HEK293T (cell line): Measurements from ENCODE around the gene NEUROD2.

Source experiments
- CTCF ChIA-PET: fragments of 350-600 bp; formaldehyde crosslinking; extraction: SDS; loops from one replicate; lab custom pipeline; 2021; ENCODE audit warnings: antibody characterized with exemption, inconsistent platforms; lab: Yijun Ruan, JAX
- POLR2A ChIA-PET: fragments of 350-600 bp; formaldehyde crosslinking; extraction: SDS; loops from one replicate; lab custom pipeline; 2020; ENCODE audit warnings: antibody characterized with exemption, inconsistent platforms; lab: Yijun Ruan, JAX
- DNase-seq: peaks from one replicate; pipeline ENCODE4 v3.0.0; 2012; ENCODE audit warnings: mixed read lengths; ENCODE audit errors: extremely low spot score
- ARNT ChIP-seq: fragments of 450-650 bp; IDR thresholded peaks from 2 replicates; pipeline ENCODE4 v1.6.1; 2017; ENCODE audit warnings: mild to moderate bottlenecking
- BHLHE40 ChIP-seq: fragments of 450-650 bp; IDR thresholded peaks from 2 replicates; pipeline ENCODE4 v1.6.1; 2016; ENCODE audit warnings: mild to moderate bottlenecking, moderate library complexity, borderline replicate concordance
- CTBP1 ChIP-seq: fragments of 450-650 bp; IDR thresholded peaks from 2 replicates; pipeline ENCODE4 v1.6.1; 2016; ENCODE audit warnings: borderline replicate concordance
- ELF4 ChIP-seq: fragments of 450-650 bp; IDR thresholded peaks from 2 replicates; pipeline ENCODE4 v1.6.1; 2017; ENCODE audit warnings: antibody characterized with exemption
- FOXA1 ChIP-seq: fragments of 450-650 bp; IDR thresholded peaks from 2 replicates; pipeline ENCODE4 v1.6.1; 2016; ENCODE audit warnings: mild to moderate bottlenecking
- FOXK2 ChIP-seq: fragments of 450-650 bp; IDR thresholded peaks from 2 replicates; pipeline ENCODE4 v1.6.1; 2016; ENCODE audit warnings: mild to moderate bottlenecking
- FOXM1 ChIP-seq: fragments of 450-650 bp; IDR thresholded peaks from 2 replicates; pipeline ENCODE4 v1.6.1; 2017; ENCODE audit warnings: mild to moderate bottlenecking, borderline replicate concordance
- HDGF ChIP-seq: fragments of 450-650 bp; IDR thresholded peaks from 2 replicates; pipeline ENCODE4 v1.6.1; 2017; ENCODE audit warnings: antibody characterized with exemption, borderline replicate concordance
- L3MBTL2 ChIP-seq: fragments of 450-650 bp; conservative IDR thresholded peaks from 2 replicates; pipeline ENCODE4 v1.6.1; 2016; ENCODE audit warnings: mild to moderate bottlenecking
- LEF1 ChIP-seq: fragments of 450-650 bp; IDR thresholded peaks from 2 replicates; pipeline ENCODE4 v1.6.1; 2017; ENCODE audit warnings: mild to moderate bottlenecking, borderline replicate concordance
- NFRKB ChIP-seq: fragments of 450-650 bp; IDR thresholded peaks from 2 replicates; pipeline ENCODE4 v1.6.1; 2016; ENCODE audit warnings: mild to moderate bottlenecking, moderate library complexity
- PKNOX1 ChIP-seq: fragments of 450-650 bp; IDR thresholded peaks from 2 replicates; pipeline ENCODE4 v1.6.1; 2016
- SP1 ChIP-seq: fragments of 450-650 bp; IDR thresholded peaks from 2 replicates; pipeline ENCODE4 v1.6.1; 2017
- SUZ12 ChIP-seq: fragments of 450-650 bp; IDR thresholded peaks from 2 replicates; pipeline ENCODE4 v1.6.1; 2016; ENCODE audit warnings: mild to moderate bottlenecking
- TARDBP ChIP-seq: fragments of 450-650 bp; IDR thresholded peaks from 2 replicates; pipeline ENCODE4 v1.6.1; 2016
- ZNF384 ChIP-seq: fragments of 450-650 bp; IDR thresholded peaks from 2 replicates; pipeline ENCODE4 v1.6.1; 2016

Gene NEUROD2

GRCh38 chr17:39641883-39642282, 34.2 kb upstream of the NEUROD2 start:
- CTCF ChIA-PET: interaction anchor here (5.7 kb wide), 1 partner anchor 12 kb away, joined by 39 read pairs; no protein-coding TSS in a partner anchor
- POLR2A ChIA-PET: no interaction called here
- DNase-seq: no peak
- no peak for TF ChIP-seq ZNF384
- TF ChIP-seq HDGF: no peak
- TF ChIP-seq FOXK2: no peak
- TF ChIP-seq NFRKB: no peak
- no peak for TF ChIP-seq SUZ12
- TF ChIP-seq ELF4: no peak
- no peak for TF ChIP-seq TARDBP
- TF ChIP-seq BHLHE40: no peak
- no peak for TF ChIP-seq L3MBTL2
- TF ChIP-seq FOXA1: no peak
- no peak for TF ChIP-seq SP1
- TF ChIP-seq LEF1: no peak
- no peak for TF ChIP-seq FOXM1
- no peak for TF ChIP-seq CTBP1
- TF ChIP-seq PKNOX1: no peak
- no peak for TF ChIP-seq ARNT

GRCh38 chr17:39641097-39641496, 33.4 kb upstream of the NEUROD2 start:
- ChIA-PET POLR2A (no interaction called here), CTCF (interaction anchor here (5.7 kb wide), 1 partner anchor 13 kb away, joined by 39 read pairs; no protein-coding TSS in a partner anchor)
- DNase-seq: no peak
- no peak for TF ChIP-seq PKNOX1
- TF ChIP-seq NFRKB: no peak
- TF ChIP-seq LEF1: no peak
- TF ChIP-seq TARDBP: no peak
- no peak for TF ChIP-seq ELF4

GRCh38 chr17:39640591-39641031, 32.9 kb upstream of the NEUROD2 start:
- TF ChIP-seq SUZ12 (no peak), PKNOX1 (no peak), FOXK2 (no peak), HDGF (no peak), ZNF384 (no peak), TARDBP (no peak), SP1 (no peak), ELF4 (no peak), FOXA1 (no peak), BHLHE40 (no peak), CTBP1 (no peak), L3MBTL2 (no peak), FOXM1 (no peak), ARNT (no peak), NFRKB (no peak), LEF1 (no peak)
- ChIA-PET CTCF (interaction anchor here (1.1 to 1.9 kb wide), 2 partner anchors 14 to 20 kb away, joined by 5 to 7 read pairs; no protein-coding TSS in a partner anchor), POLR2A (no interaction called here)
- no peak for DNase-seq

- TF ChIP-seq CTBP1: no peak
- no peak for DNase-seq
- CTCF ChIA-PET: interaction anchor here (1.1 to 1.9 kb wide), 2 partner anchors 14 to 19 kb away, joined by 5 to 7 read pairs; no protein-coding TSS in a partner anchor
- POLR2A ChIA-PET: no interaction called here
Measured at GRCh38 chr17:39639566-39640458, 32.1 kb upstream of the NEUROD2 start.

DNA sequence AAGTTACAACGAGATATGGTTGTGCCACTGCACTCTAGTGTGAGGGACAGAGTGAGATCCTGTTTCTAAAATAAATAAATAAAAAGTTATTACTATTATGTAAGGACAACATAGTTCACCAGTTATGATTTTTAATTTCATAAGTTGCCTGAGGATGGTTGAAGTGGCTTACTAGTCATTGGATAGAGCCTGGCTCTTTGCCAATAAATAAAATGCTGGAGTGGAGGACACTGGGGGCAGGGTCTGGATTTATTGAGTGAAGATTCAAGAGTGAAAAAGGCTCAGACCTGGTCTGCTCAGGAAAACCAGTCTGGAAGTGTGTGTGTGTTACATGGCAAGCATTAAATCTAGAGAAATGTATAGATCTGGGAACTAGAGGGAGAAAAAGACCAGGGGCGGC, 31.3 kb upstream of the NEUROD2 start:
- DNase-seq: no peak
- no peak for TF ChIP-seq TARDBP
- no peak for TF ChIP-seq CTBP1
- TF ChIP-seq ZNF384: no peak
- TF ChIP-seq ELF4: no peak
- TF ChIP-seq NFRKB: no peak
- no peak for TF ChIP-seq HDGF
- TF ChIP-seq ARNT: no peak
- no peak for TF ChIP-seq FOXA1
- TF ChIP-seq LEF1: no peak
- no peak for TF ChIP-seq L3MBTL2
- no peak for TF ChIP-seq FOXM1
- TF ChIP-seq BHLHE40: no peak
- no peak for TF ChIP-seq PKNOX1
- TF ChIP-seq SP1: no peak
- TF ChIP-seq FOXK2: no peak
- TF ChIP-seq SUZ12: no peak
- CTCF ChIA-PET: interaction anchor here (1.9 kb wide), 1 partner anchor 15 kb away, joined by 7 read pairs; no protein-coding TSS in a partner anchor
- POLR2A ChIA-PET: interaction anchor here (1.6 to 3.1 kb wide), 2 partner anchors 8 to 13 kb away, joined by 7 to 11 read pairs; no protein-coding TSS in a partner anchor
